Epidermal melanocyte (primary cell): Measurements from ENCODE around the gene SYNE2.

ENCODE experiments used
- DNase-seq: peaks from one replicate; pipeline ENCODE4 v3.0.0; 2011; ENCODE audit warnings: low spot score; ENCODE audit not compliant: insufficient read length

SYNE2 gene

GRCh38 chr14:64247195-64247594 lies 394.4 kb downstream of the SYNE2 start:
- no peak for DNase-seq

GRCh38 chr14:64248689-64249088 lies 395.9 kb downstream of the SYNE2 start:
- DNase-seq, result no peak

GRCh38 chr14:64249363-64249762 lies 396.6 kb downstream of the SYNE2 start:
- no peak for DNase-seq

GRCh38 chr14:64253672-64254071 lies 400.9 kb downstream of the SYNE2 start:
- DNase-seq, result no peak

- DNase-seq, result no peak
Measured at GRCh38 chr14:64255756-64256155, 403.0 kb downstream of the SYNE2 start.

- DNase-seq, result no peak
Measured at GRCh38 chr14:64260418-64260817, 407.6 kb downstream of the SYNE2 start.

- DNase-seq, result no peak
Measured at GRCh38 chr14:64265222-64265621, 412.4 kb downstream of the SYNE2 start.

- no peak for DNase-seq
Measured at GRCh38 chr14:64266239-64266638, 413.4 kb downstream of the SYNE2 start.

- DNase-seq, result no peak
Measured at GRCh38 chr14:64272019-64272418, 419.2 kb downstream of the SYNE2 start.
